ENCODE data around the gene COL1A2.

COL1A2 gene

GRCh38 chr7:94394437-94395140 is at the start of gene COL1A2:
Gene COL1A2 (plus strand): TSS chr7:94394895. CDS start chr7:94395032, 137 bp downstream.
- DNase-seq: no peak

- DNase-seq: no peak
Observed at GRCh38 chr7:94345907-94346306, 48.8 kb upstream of the COL1A2 start.

- DNase-seq: no peak
Observed at GRCh38 chr7:94348142-94348541, 46.6 kb upstream of the COL1A2 start.

- DNase-seq: no peak
Observed at GRCh38 chr7:94350734-94351133, 44.0 kb upstream of the COL1A2 start.

- no peak for DNase-seq
Observed at GRCh38 chr7:94351703-94352102, 43.0 kb upstream of the COL1A2 start.

GRCh38 chr7:94352887-94353286 is 41.8 kb upstream of the COL1A2 start:
- DNase-seq: no peak

GRCh38 chr7:94354953-94355352 is 39.7 kb upstream of the COL1A2 start:
- DNase-seq: no peak

- no peak for DNase-seq
Observed at GRCh38 chr7:94355454-94355853, 39.2 kb upstream of the COL1A2 start.

GRCh38 chr7:94357076-94357475 is 37.6 kb upstream of the COL1A2 start:
- no peak for DNase-seq

- no peak for DNase-seq
Observed at GRCh38 chr7:94360926-94361325, 33.8 kb upstream of the COL1A2 start.

GRCh38 chr7:94362276-94362675 is 32.4 kb upstream of the COL1A2 start:
- no peak for DNase-seq

- DNase-seq: no peak
Observed at GRCh38 chr7:94364816-94365215, 29.9 kb upstream of the COL1A2 start.

GRCh38 chr7:94366163-94366562 is 28.5 kb upstream of the COL1A2 start:
- DNase-seq: no peak

GRCh38 chr7:94366832-94367231 is 27.9 kb upstream of the COL1A2 start:
- no peak for DNase-seq

- no peak for DNase-seq
Observed at GRCh38 chr7:94367949-94368348, 26.7 kb upstream of the COL1A2 start.

GRCh38 chr7:94368371-94368791 is 26.3 kb upstream of the COL1A2 start:
- DNase-seq: no peak

- DNase-seq: no peak
Observed at GRCh38 chr7:94374231-94374630, 20.5 kb upstream of the COL1A2 start.

- no peak for DNase-seq
Observed at GRCh38 chr7:94374721-94375566, 19.8 kb upstream of the COL1A2 start.

GRCh38 chr7:94375691-94376090 is 19.0 kb upstream of the COL1A2 start:
- DNase-seq: no peak

- no peak for DNase-seq
Observed at GRCh38 chr7:94376281-94376680, 18.4 kb upstream of the COL1A2 start.

GRCh38 chr7:94378356-94378755 is 16.3 kb upstream of the COL1A2 start:
- no peak for DNase-seq

- no peak for DNase-seq
Observed at GRCh38 chr7:94380264-94380663, 14.4 kb upstream of the COL1A2 start.

- no peak for DNase-seq
Observed at GRCh38 chr7:94382132-94382531, 12.6 kb upstream of the COL1A2 start.

- no peak for DNase-seq
Observed at GRCh38 chr7:94382746-94383145, 11.9 kb upstream of the COL1A2 start.

All from activated gamma-delta T cell treated with Interleukin-2 at 50 U/mL for 16 hours (primary cell).